HG03280 (cell line): ENCODE data around the gene MAP3K7.
A peak's percentile ranks its signal among the peaks of the same experiment; 100 is the strongest.

Experiments
- ATAC-seq: cut with Tn5 transposase; IDR thresholded peaks from one replicate; pipeline ENCODE4 v1.9.1; 2021; ENCODE audit warnings: mild to moderate bottlenecking, moderate library complexity; ENCODE audit not compliant: unreplicated experiment

MAP3K7 gene

GRCh38 chr6:90586836-90587638 is at the start of gene MAP3K7:
Gene MAP3K7 (minus strand): TSS chr6:90587072. CDS start chr6:90586883, 189 bp downstream.
- ATAC-seq, result peak; percentile 91

GRCh38 chr6:90631046-90631445 is 44.2 kb upstream of the MAP3K7 start:
- ATAC-seq, result no peak

GRCh38 chr6:90621581-90621980 is 34.7 kb upstream of the MAP3K7 start:
- ATAC-seq, result no peak

- ATAC-seq, result no peak
Observed at GRCh38 chr6:90619221-90619620, 32.3 kb upstream of the MAP3K7 start.

GRCh38 chr6:90612313-90612680 is 25.4 kb upstream of the MAP3K7 start:
- no peak for ATAC-seq

GRCh38 chr6:90611543-90612312 is 24.9 kb upstream of the MAP3K7 start:
- ATAC-seq, result no peak

- ATAC-seq, result peak; percentile 46
Observed at GRCh38 chr6:90610751-90611542, 24.1 kb upstream of the MAP3K7 start.

GRCh38 chr6:90610301-90610750 is 23.5 kb upstream of the MAP3K7 start:
- ATAC-seq, result no peak

GRCh38 chr6:90605749-90606340 is 19.0 kb upstream of the MAP3K7 start:
- no peak for ATAC-seq

- no peak for ATAC-seq
Observed at GRCh38 chr6:90604546-90604945, 17.7 kb upstream of the MAP3K7 start.

GRCh38 chr6:90599151-90599550 is 12.3 kb upstream of the MAP3K7 start:
- ATAC-seq, result no peak

GRCh38 chr6:90598192-90598951 is 11.5 kb upstream of the MAP3K7 start:
- no peak for ATAC-seq

- no peak for ATAC-seq
Observed at GRCh38 chr6:90596967-90597539, 10.2 kb upstream of the MAP3K7 start.

GRCh38 chr6:90595854-90596253 is 9.0 kb upstream of the MAP3K7 start:
- no peak for ATAC-seq

GRCh38 chr6:90586546-90586835 is 381 bp downstream of the MAP3K7 start:
- ATAC-seq, result peak; percentile 20

GRCh38 chr6:90584636-90585255 is 2.1 kb downstream of the MAP3K7 start:
- ATAC-seq, result peak; percentile 18

GRCh38 chr6:90583836-90584481 is 2.9 kb downstream of the MAP3K7 start:
- ATAC-seq, result no peak

- ATAC-seq, result no peak
Observed at GRCh38 chr6:90583179-90583835, 3.6 kb downstream of the MAP3K7 start.

GRCh38 chr6:90581146-90581545 is 5.7 kb downstream of the MAP3K7 start:
- ATAC-seq, result no peak
